GM12878 (cell line): ENCODE results near the gene NSDHL. TPM values are rescaled to one million over a fixed set of nuclear protein-coding genes. Genes with fewer than 3 reads are reported as not detected.

Source experiments
- ATAC-seq: fragments of 200-7000 bp; cut with Tn5 transposase; 3 replicates; pipeline ENCODE4 v1.9.1; 2020; ENCODE audit warnings: mild to moderate bottlenecking, moderate library complexity
- BruUV-seq: library from RNA; stranded (reverse); fragments of 400-500 nt; replicated peaks from 2 replicates; lab custom pipeline; 2021; lab: Mats Ljungman, UMichigan
- CTCF ChIA-PET: fragments of 300-600 bp; sonication (Branson Sonifier 250); formaldehyde crosslinking; extraction: SDS; loops from one replicate; lab custom pipeline; 2021; ENCODE audit warnings: inconsistent platforms; lab: Yijun Ruan, JAX
- POLR2A ChIA-PET: fragments of 350-600 bp; formaldehyde crosslinking; extraction: SDS; loops from one replicate; lab custom pipeline; 2021; ENCODE audit warnings: inconsistent platforms; lab: Charles Lee
- RAD21 ChIA-PET: fragments of 300-600 bp; sonication (Branson Sonifier 250); formaldehyde crosslinking; loops from one replicate; lab custom pipeline; 2023; ENCODE audit warnings: antibody characterized with exemption; ENCODE audit not compliant: unreplicated experiment; lab: Charles Lee
- SMC1A ChIA-PET: fragments of 300-600 bp; sonication (Branson Sonifier 250); formaldehyde crosslinking; loops from one replicate; lab custom pipeline; 2023; ENCODE audit not compliant: unreplicated experiment, uncharacterized antibody; lab: Charles Lee
- DNase-seq: peaks from one replicate; pipeline ENCODE4 v3.0.0-alpha.2; 2011; ENCODE audit warnings: low read depth, low spot score
- FAIRE-seq: peaks from 3 replicates; lab custom pipeline; 2011; peaks lifted over from hg19 to GRCh38; lab: Jason Lieb, UNC
- H2AFZ ChIP-seq: 2 replicates; pipeline ENCODE4 v1.6.0; 2011; ENCODE audit warnings: low read depth, low read length, control low read depth; ENCODE audit not compliant: control insufficient read depth
- H3K27ac ChIP-seq: 2 replicates; pipeline ENCODE4 v1.5.1; 2011; ENCODE audit warnings: control low read depth; ENCODE audit not compliant: control insufficient read depth, insufficient read depth
- H3K27me3 ChIP-seq, 2 experiments: replicated peaks in 1 of 2; 2 replicates each; pipeline versions ENCODE4 v1.6.0 to v1.6.1; 2011; ENCODE audit warnings: low read length in 1 of 2; ENCODE audit not compliant: control insufficient read depth in 2 of 2, insufficient read depth in 2 of 2
- H3K36me3 ChIP-seq, 2 experiments: 2 replicates each; pipeline ENCODE4 v1.5.1; 2011; ENCODE audit warnings: low read length in 1 of 2; ENCODE audit not compliant: control insufficient read depth in 2 of 2, insufficient read depth in 2 of 2
- H3K4me1 ChIP-seq: 2 replicates; pipeline ENCODE4 v1.6.1; 2011; ENCODE audit warnings: mild to moderate bottlenecking, low read length, moderate library complexity, mixed read lengths; ENCODE audit not compliant: control insufficient read depth, insufficient read depth
- H3K4me2 ChIP-seq: 2 replicates; pipeline ENCODE4 v1.6.0; 2011; ENCODE audit warnings: control low read depth; ENCODE audit not compliant: control insufficient read depth, insufficient read depth
- H3K4me3 ChIP-seq: fragments of 200-600 bp; sonication (generic); 2 replicates; pipeline ENCODE4 v1.5.1; 2016
- H3K79me2 ChIP-seq: 2 replicates; pipeline ENCODE4 v1.6.0; 2011; ENCODE audit warnings: low read length; ENCODE audit not compliant: control insufficient read depth, insufficient read depth
- H3K9ac ChIP-seq: 2 replicates; pipeline ENCODE4 v1.8.0; 2011; ENCODE audit warnings: low read length, control low read depth, mixed read lengths; ENCODE audit not compliant: control insufficient read depth, insufficient read depth
- H3K9me3 ChIP-seq: replicated peaks from 3 replicates; pipeline ENCODE4 v1.5.1; 2011; ENCODE audit warnings: mild to moderate bottlenecking, low read length; ENCODE audit not compliant: control insufficient read depth, insufficient read depth
- H4K20me1 ChIP-seq: 2 replicates; pipeline ENCODE4 v1.6.0; 2011; ENCODE audit not compliant: control insufficient read depth, insufficient read depth
- MXI1 ChIP-seq: fragments of 150-350 bp; IDR thresholded peaks from 2 replicates; pipeline ENCODE4 v1.6.1; 2011; ENCODE audit warnings: low read depth, mild to moderate bottlenecking, inconsistent platforms, low read length, improper control_type of control experiment
- MYC ChIP-seq: IDR thresholded peaks from 2 replicates; pipeline ENCODE4 v1.6.1; 2011; ENCODE audit warnings: mild to moderate bottlenecking, low read length, moderate library complexity, inconsistent platforms; ENCODE audit not compliant: insufficient read depth, insufficient replicate concordance, insufficient read length, severe bottlenecking
- NR2C2 ChIP-seq: IDR thresholded peaks from 2 replicates; pipeline ENCODE4 v1.6.1; 2011; ENCODE audit warnings: borderline replicate concordance, low read depth; ENCODE audit not compliant: control insufficient read depth, insufficient read length
- POLR2A ChIP-seq: IDR thresholded peaks from 2 replicates; pipeline ENCODE4 v1.6.1; 2011; ENCODE audit warnings: low read depth, mild to moderate bottlenecking, low read length
- RB1 ChIP-seq: fragments of 450-650 bp; formaldehyde crosslinking; IDR thresholded peaks from 2 replicates; pipeline ENCODE4 v1.6.1; 2017; ENCODE audit warnings: mild to moderate bottlenecking, borderline replicate concordance
- RFX5 ChIP-seq: IDR thresholded peaks from 2 replicates; pipeline ENCODE4 v1.6.1; 2011; ENCODE audit warnings: low read depth, low read length, improper control_type of control experiment
- SRF ChIP-seq, 2 experiments: IDR thresholded peaks; 2 replicates each; pipeline ENCODE4 v1.6.1; 2011; ENCODE audit warnings: low read depth in 2 of 2, low read length in 2 of 2, mild to moderate bottlenecking in 1 of 2, moderate library complexity in 1 of 2
- STAT3 ChIP-seq: IDR thresholded peaks from 2 replicates; pipeline ENCODE4 v1.6.1; 2011; ENCODE audit warnings: low read depth, low read length, improper control_type of control experiment
- WGBS: methylation state at CpG from one replicate; pipeline ENCODE4 v1.1.6; 2016; ENCODE audit warnings: low lambda C conversion rate; ENCODE audit not compliant: insufficient replicate concordance, insufficient coverage; ENCODE audit errors: missing lambda C conversion rate; 5-methylcytosine and 5-hydroxymethylcytosine counted together
- in situ Hi-C: fragments of 300-500 bp; cut with MboI; formaldehyde crosslinking; loops from 9 replicates; pipeline ENCODE4 v1.14.3; 2018; ENCODE audit warnings: mixed read lengths
- intact Hi-C: fragments of 100-400 bp; cut with micrococcal nuclease; formaldehyde crosslinking; loops from one replicate; pipeline ENCODE4 v1.14.2; 2022; ENCODE audit not compliant: unreplicated experiment
- polyA plus RNA-seq, 11 experiments: library from polyadenylated mRNA; depleted of rRNA in 4 of 11; unstranded in 6 of 11; stranded (reverse) in 5 of 11; fragments of >200 nt; fragmentation: Nextera tagmentation in 4 of 11; fragmentation: Illumina TruSeq in 1 of 11; extraction: Ambion mirVana in 4 of 11; extraction: Trizol in 1 of 11; gene quantifications; 1 replicate in 1 of 11; 2 replicates in 10 of 11; pipeline versions ENCODE4 v1.2.1 to v1.2.3, GENCODE V29; 2011 to 2016; ENCODE audit warnings: inconsistent platforms in 2 of 11, missing spikeins in 2 of 11, low read depth in 1 of 11
- total RNA-seq, 4 experiments: library from RNA; depleted of rRNA in 3 of 4; stranded (reverse); fragments of >200 nt in 3 of 4; fragmentation: Illumina TruSeq in 1 of 4; extraction: Trizol in 1 of 4; gene quantifications; 2 replicates each; pipeline versions ENCODE4 v1.2.1 to v1.2.3, GENCODE V29; 2013 to 2021
- TF ChIP-seq, protein P1 (sequence below): IDR thresholded peaks from 2 replicates; pipeline ENCODE4 v1.6.1; 2011; ENCODE audit warnings: borderline replicate concordance, low read depth, mild to moderate bottlenecking, moderate library complexity, low read length; ENCODE audit not compliant: insufficient read depth, poor library complexity, severe bottlenecking

The NSDHL gene
- total and polyA plus RNA-seq, 10 of the 15 experiments (the other 5 are each of a cell fraction or from before 2014, with no cell fraction given): 16.9 to 37.1 (median 26.9) TPM

DNA sequence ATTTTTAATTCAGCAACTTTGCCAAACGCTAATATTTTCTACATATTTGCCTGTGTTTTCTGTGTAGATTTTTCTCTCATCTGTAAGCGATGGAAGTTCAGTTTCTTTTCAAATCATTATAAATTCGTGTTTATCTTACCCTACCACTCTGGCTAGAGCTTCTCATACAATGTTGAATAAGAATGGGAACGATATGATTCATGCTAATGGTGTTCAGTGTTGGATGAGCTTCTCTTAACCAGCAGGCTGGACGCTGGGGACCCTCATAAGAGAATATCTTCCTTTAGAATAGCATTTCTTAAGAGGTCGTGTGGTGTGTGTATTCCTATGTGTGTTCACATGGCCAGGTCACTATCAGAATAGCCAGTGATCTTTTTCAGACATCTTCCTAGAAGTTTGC is 31.0 kb downstream of the NSDHL start:
- Histone ChIP-seq H3K9me3 (no peaks in the 10 kb centered on the region), H3K4me2 (no peak overlapping the region), H3K9ac (no peak overlapping the region), H3K27ac (no peak overlapping the region), H3K36me3 (no peaks in the 10 kb centered on the region; a peak in 4 of 4 replicates), H3K4me1 (no peaks in the 10 kb centered on the region), H4K20me1 (no peaks in the 10 kb centered on the region), H3K27me3 (no peaks in the 10 kb centered on the region), H3K79me2 (no peaks in the 10 kb centered on the region), H3K4me3 (no peak overlapping the region), H2AFZ (no peak overlapping the region)
- in situ Hi-C loops (no loop called here), intact Hi-C loops (no loop called here)
- no TSS peak for BruUV-seq
- ChIA-PET SMC1A (no interaction called here), POLR2A (no interaction called here), RAD21 (no interaction called here), CTCF (no interaction called here)
- DNase-seq (no peak), FAIRE-seq (no peak), ATAC-seq (no peak)
- WGBS: 58% methylated on average over 6 of the region's 6 CpGs
- TF ChIP-seq NR2C2 (no peak), POLR2A (no peak), STAT3 (no peak), RFX5 (no peak), MYC (no peak), SRF (IDR thresholded peaks at IDR 0.05; ENCODE audit: low read depth in 2 of 2, low read length in 2 of 2) (no peak), RB1 (no peak), MXI1 (no peak)
- TF ChIP-seq, protein P1, sequence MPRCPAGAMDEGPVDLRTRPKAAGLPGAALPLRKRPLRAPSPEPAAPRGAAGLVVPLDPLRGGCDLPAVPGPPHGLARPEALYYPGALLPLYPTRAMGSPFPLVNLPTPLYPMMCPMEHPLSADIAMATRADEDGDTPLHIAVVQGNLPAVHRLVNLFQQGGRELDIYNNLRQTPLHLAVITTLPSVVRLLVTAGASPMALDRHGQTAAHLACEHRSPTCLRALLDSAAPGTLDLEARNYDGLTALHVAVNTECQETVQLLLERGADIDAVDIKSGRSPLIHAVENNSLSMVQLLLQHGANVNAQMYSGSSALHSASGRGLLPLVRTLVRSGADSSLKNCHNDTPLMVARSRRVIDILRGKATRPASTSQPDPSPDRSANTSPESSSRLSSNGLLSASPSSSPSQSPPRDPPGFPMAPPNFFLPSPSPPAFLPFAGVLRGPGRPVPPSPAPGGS: no peak
